Sigmoid colon (tissue), 7 donors: ENCODE measurements around the gene DCAF4L1. TPM values are rescaled to one million over a fixed set of nuclear protein-coding genes. Genes with fewer than 3 reads are reported as not detected.
A peak's percentile ranks its signal among the peaks of the same experiment; 100 is the strongest.

Source experiments
- DNase-seq: peaks from one replicate; pipeline ENCODE4 v3.0.0-alpha.2; 2019
- H3K27ac ChIP-seq, 4 donors: fragments of 200-600 bp; sonication (generic); one replicate each; pipeline ENCODE4 v1.5.1; 2016 to 2019; ENCODE audit warnings: mild to moderate bottlenecking in 1 of 4
- H3K27me3 ChIP-seq, 3 donors: fragments of 200-600 bp; sonication (generic); one replicate each; pipeline ENCODE4 v1.5.1; 2019; ENCODE audit warnings: mild to moderate bottlenecking in 1 of 3
- H3K36me3 ChIP-seq, 4 donors: fragments of 200-600 bp; sonication (generic); one replicate each; pipeline ENCODE4 v1.5.1; 2016 to 2019
- H3K4me1 ChIP-seq, 4 donors: fragments of 200-600 bp; sonication (generic); one replicate each; pipeline ENCODE4 v1.5.1; 2017 to 2019
- H3K4me3 ChIP-seq, 4 donors: fragments of 200-600 bp; sonication (generic); one replicate each; pipeline ENCODE4 v1.5.1; 2017 to 2019; ENCODE audit warnings: mild to moderate bottlenecking in 2 of 4, moderate library complexity in 1 of 4
- H3K9me3 ChIP-seq, 4 donors: fragments of 200-600 bp in 3 of 4; sonication (generic) in 3 of 4; one replicate each; pipeline versions ENCODE4 v1.5.1 to v1.6.1; 2013 to 2019
- EP300 ChIP-seq, 4 donors: sonication (generic); formaldehyde crosslinking; IDR thresholded peaks; one replicate each; pipeline ENCODE4 v1.6.1; 2017; ENCODE audit warnings: antibody characterized with exemption in 4 of 4
- POLR2A ChIP-seq, 2 donors: fragments of 450-650 bp; IDR thresholded peaks; one replicate each; pipeline ENCODE4 v1.6.1; 2016; ENCODE audit warnings: antibody characterized with exemption in 2 of 2, mild to moderate bottlenecking in 2 of 2, moderate library complexity in 2 of 2
- POLR2AphosphoS5 ChIP-seq, 4 donors: sonication (generic); formaldehyde crosslinking; IDR thresholded peaks; one replicate each; pipeline ENCODE4 v1.6.1; 2017; ENCODE audit warnings: antibody characterized with exemption in 4 of 4
- WGBS, 2 donors: extraction: QIAGEN DNeasy Blood & Tissue Kit; methylation state at CpG; one replicate each; pipeline ENCODE4 v1.1.7; 2013; 5-methylcytosine and 5-hydroxymethylcytosine counted together
- intact Hi-C: fragments of 100-400 bp; cut with DNase I; formaldehyde crosslinking; loops from one replicate; pipeline ENCODE4 v1.15.1; 2023
- polyA plus RNA-seq, 3 donors: library from polyadenylated mRNA; stranded (reverse); fragments of 200-250 nt; gene quantifications; one replicate each; pipeline ENCODE4 v1.2.3, GENCODE V29; 2013
- total RNA-seq, 4 donors: library from RNA; depleted of rRNA; stranded (reverse); fragments of >200 nt; gene quantifications; one replicate each; pipeline ENCODE4 v1.1.0, GENCODE V29; 2016
- TF ChIP-seq, protein P1 (sequence below), 4 experiments: fragments of 450-650 bp in 3 of 4; fragments of 200-600 bp in 1 of 4; IDR thresholded peaks; one replicate each; pipeline ENCODE4 v1.5.1; 2016 to 2019; ENCODE audit warnings: antibody characterized with exemption in 4 of 4, mild to moderate bottlenecking in 3 of 4, moderate library complexity in 2 of 4
- donor health status: healthy with polysubstance abuse.
- donor health status: Bipolar disorder and iron deficiency.
- donor health status: healthy.

The DCAF4L1 gene
- total and polyA plus RNA-seq, 7 donors: under 0.01 to 1.1 (median 0.12) TPM; not detected in 3

DNA sequence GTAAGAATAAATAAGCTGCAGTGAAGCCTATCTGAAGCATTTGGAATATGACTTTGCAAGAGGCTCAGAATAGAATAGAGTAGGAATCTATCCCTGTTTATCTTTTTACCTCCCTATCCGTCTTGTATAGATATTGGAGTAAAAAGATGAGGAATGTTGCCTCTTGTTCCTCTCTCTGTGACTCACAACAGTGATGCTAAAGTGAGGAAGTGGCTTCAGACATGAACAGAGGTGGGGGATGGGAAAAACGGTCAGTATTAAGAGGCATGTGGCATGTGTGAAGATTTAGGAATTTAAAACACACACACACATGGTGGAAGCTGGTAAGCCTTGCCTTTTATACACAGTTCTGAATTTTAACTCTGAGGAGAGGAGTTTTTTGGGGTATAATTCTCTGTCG is 3.8 kb upstream of the DCAF4L1 start:
- Histone ChIP-seq H3K27me3 (no peaks in the 10 kb centered on the region), H3K9me3 (no peaks in the 10 kb centered on the region), H3K4me3 (no peak overlapping the region), H3K4me1 (no peaks in the 10 kb centered on the region), H3K36me3 (no peaks in the 10 kb centered on the region), H3K27ac (no peak overlapping the region)
- DNase-seq: no peak
- WGBS, 2 donors: 45 to 48% methylated on average over 3 of the region's 3 CpGs
- TF ChIP-seq EP300 (IDR thresholded peaks at IDR 0.05): no peak
- intact Hi-C loops: no loop called here

DNA sequence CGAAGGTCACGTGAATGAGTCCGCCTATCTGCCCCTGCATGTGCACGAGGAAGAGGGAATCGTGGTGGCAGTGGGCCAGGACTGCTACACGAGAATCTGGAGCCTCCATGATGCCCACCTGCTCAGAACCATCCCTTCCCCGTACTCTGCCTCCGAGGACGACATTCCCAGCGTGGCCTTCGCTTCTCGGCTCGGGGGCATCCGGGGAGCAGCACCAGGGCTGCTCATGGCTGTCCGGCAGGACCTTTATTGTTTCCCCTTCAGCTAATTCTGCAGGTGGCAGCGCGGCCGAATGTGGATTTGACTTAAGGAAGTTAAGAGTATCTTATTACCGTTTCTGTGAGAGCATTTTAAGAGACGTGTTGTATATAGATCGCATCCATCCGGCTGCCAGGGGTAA is 1.2 kb downstream of the DCAF4L1 start:
- TF ChIP-seq, protein P1, sequence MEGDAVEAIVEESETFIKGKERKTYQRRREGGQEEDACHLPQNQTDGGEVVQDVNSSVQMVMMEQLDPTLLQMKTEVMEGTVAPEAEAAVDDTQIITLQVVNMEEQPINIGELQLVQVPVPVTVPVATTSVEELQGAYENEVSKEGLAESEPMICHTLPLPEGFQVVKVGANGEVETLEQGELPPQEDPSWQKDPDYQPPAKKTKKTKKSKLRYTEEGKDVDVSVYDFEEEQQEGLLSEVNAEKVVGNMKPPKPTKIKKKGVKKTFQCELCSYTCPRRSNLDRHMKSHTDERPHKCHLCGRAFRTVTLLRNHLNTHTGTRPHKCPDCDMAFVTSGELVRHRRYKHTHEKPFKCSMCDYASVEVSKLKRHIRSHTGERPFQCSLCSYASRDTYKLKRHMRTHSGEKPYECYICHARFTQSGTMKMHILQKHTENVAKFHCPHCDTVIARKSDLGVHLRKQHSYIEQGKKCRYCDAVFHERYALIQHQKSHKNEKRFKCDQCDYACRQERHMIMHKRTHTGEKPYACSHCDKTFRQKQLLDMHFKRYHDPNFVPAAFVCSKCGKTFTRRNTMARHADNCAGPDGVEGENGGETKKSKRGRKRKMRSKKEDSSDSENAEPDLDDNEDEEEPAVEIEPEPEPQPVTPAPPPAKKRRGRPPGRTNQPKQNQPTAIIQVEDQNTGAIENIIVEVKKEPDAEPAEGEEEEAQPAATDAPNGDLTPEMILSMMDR (IDR thresholded peaks at IDR 0.05): no peak
- no peak for TF ChIP-seq POLR2AphosphoS5 (IDR thresholded peaks at IDR 0.05)
- no peak for TF ChIP-seq POLR2A (IDR thresholded peaks at IDR 0.05)
- no peak for TF ChIP-seq EP300 (IDR thresholded peaks at IDR 0.05)
- H3K4me3 ChIP-seq: no peak overlapping the region
- intact Hi-C loops: no loop called here
- no peaks in the 10 kb centered on the region for H3K27me3 ChIP-seq
- no peak overlapping the region for H3K27ac ChIP-seq
- H3K9me3 ChIP-seq: no peaks in the 10 kb centered on the region
- H3K4me1 ChIP-seq: no peaks in the 10 kb centered on the region
- DNase-seq: no peak
- no peaks in the 10 kb centered on the region for H3K36me3 ChIP-seq
- 93 to 94% methylated on average over 22 of the region's 22 CpGs for WGBS, 2 donors

DNA sequence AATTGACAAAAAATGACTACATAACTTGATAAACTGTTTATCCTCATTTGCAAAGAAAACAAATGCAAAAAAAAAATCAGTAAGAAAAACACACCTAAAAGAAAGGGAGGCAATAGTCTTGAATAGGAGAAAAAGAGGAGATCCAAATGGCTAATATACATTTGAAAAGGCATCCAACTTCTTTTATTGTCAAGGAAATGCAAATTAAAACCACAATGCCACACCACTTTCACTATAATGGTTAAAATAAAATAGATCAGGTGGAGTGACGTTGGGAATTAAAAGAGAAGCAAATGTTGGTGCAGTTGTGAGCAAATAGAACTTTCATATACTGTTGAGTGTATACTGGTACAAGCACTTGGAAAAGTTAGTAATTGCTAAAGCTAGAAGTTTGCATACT is 3.6 kb downstream of the DCAF4L1 start:
- Histone ChIP-seq H3K4me1 (peaks cover 0 to 10% (median 5%) of the 10 kb centered on the region in 4 donors), H3K9me3 (no peaks in the 10 kb centered on the region), H3K4me3 (no peak overlapping the region), H3K36me3 (no peaks in the 10 kb centered on the region), H3K27me3 (no peaks in the 10 kb centered on the region), H3K27ac (no peak overlapping the region)
- no peak for DNase-seq
- TF ChIP-seq EP300 (IDR thresholded peaks at IDR 0.05) (no peak), POLR2A (IDR thresholded peaks at IDR 0.05) (no peak), POLR2AphosphoS5 (IDR thresholded peaks at IDR 0.05) (no peak)
- TF ChIP-seq, protein P1 (IDR thresholded peaks at IDR 0.05): no peak
- intact Hi-C loops: no loop called here
- 57 to 59% methylated on average over 1 of the region's 1 CpG for WGBS, 2 donors

DNA sequence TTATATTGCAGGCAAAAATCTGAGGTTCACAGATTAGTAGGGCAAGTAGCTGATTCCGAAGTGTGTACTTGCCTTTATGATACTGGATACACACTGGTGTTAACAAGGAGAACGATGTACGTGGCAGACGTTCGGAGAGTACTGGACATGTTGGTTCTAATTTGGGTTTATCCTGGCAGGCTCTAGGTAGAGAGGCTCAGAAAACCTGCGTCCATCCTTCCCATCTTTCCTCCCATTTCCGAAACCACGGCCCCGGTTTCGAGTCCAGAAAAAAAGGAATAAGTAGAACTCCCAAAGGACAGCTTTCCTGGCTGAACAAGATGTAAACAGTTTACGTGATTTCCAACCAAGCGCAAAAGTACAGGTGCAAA is 8.4 kb downstream of the DCAF4L1 start:
- intact Hi-C loops: loop anchor here (2.0 kb wide), 1 partner anchor 53 kb away; no protein-coding TSS in a partner anchor
- DNase-seq: no peak
- Histone ChIP-seq H3K4me3 (peak overlapping the region; percentile 74 to 93 (median 88)), H3K27me3 (no peaks in the 10 kb centered on the region), H3K36me3 (no peaks in the 10 kb centered on the region), H3K4me1 (peaks cover 0 to 29% (median 23%) of the 10 kb centered on the region in 4 donors), H3K9me3 (no peaks in the 10 kb centered on the region), H3K27ac (peak overlapping the region; percentile 83 to 89 (median 88))
- TF ChIP-seq EP300 (IDR thresholded peaks at IDR 0.05) (no peak), POLR2AphosphoS5 (IDR thresholded peaks at IDR 0.05) (no peak), POLR2A (IDR thresholded peaks at IDR 0.05) (no peak)
- TF ChIP-seq, protein P1 (IDR thresholded peaks at IDR 0.05): no peak
- 1% methylated on average over 12 of the region's 12 CpGs for WGBS, 2 donors

DNA sequence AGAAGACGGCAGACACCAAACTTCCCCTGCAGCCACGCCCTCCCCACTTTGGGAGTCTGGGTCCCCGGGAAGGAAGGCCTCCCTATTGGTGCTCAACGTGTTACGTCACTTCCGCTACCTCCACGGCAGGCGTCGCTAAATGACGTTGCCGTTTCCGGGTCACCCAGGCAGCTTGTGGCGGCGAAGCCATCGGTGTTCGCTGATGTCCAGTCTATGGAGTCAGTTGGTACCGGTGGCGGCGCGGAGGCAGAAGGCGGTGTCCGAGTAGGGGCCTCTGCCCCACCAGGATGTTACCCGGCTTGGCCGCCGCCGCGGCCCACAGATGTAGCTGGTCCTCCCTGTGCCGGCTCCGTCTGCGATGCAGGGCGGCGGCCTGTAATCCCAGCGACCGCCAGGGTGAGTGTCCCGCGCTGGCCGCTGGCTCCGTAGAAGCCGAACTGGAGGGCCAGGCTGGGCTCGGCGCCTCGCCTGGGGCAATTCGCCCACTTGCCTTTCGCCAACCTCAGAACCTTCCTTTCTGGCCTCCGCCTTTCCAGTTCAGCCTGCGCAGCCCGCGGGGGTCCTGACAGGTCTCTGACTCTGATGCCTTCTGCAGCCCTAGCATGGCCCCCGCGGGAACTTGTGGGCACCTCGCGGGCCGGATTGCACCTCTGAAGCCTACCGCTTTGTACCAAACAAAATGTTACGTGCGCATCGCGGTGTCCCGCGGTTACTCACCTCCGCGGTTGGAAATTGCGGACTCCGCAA is 9.0 kb downstream of the DCAF4L1 start, which contains the start of gene SLC30A9:
Gene SLC30A9 (plus strand): TSS at position 166 of the 747 bp plus-strand sequence. CDS start 122 bp downstream, at position 288.
- DNase-seq: peak; percentile 98
- H3K9me3 ChIP-seq: no peaks in the 10 kb centered on the region
- H3K4me1 ChIP-seq: peaks cover 0 to 29% (median 23%) of the 10 kb centered on the region in 4 donors
- no peaks in the 10 kb centered on the region for H3K36me3 ChIP-seq
- peak; percentile 65 to 86 for TF ChIP-seq POLR2A (IDR thresholded peaks at IDR 0.05)
- TF ChIP-seq, protein P1 (IDR thresholded peaks at IDR 0.05): peak; percentile 21 to 61 (median 40)
- no peak for TF ChIP-seq EP300 (IDR thresholded peaks at IDR 0.05)
- TF ChIP-seq POLR2AphosphoS5 (IDR thresholded peaks at IDR 0.05): peak; percentile 96 to 99 (median 98)
- intact Hi-C loops: loop anchor here (2.0 kb wide), 1 partner anchor 54 kb away; no protein-coding TSS in a partner anchor
- WGBS, 2 donors: 0 to 1% methylated on average over 64 of the region's 64 CpGs
- H3K27me3 ChIP-seq: no peaks in the 10 kb centered on the region
- H3K27ac ChIP-seq: peak within 1 kb of the TSS; percentile 83 to 89 (median 88)
- H3K4me3 ChIP-seq: peak within 1 kb of the TSS; percentile 74 to 93 (median 88)
